Mesenchymal stem cell (in vitro differentiated cells and primary cell): ENCODE measurements around the gene GIGYF2.

Experiments
- DNase-seq: peaks from one replicate; pipeline ENCODE4 v3.0.0-alpha.2; 2013
- H2AFZ ChIP-seq: one replicate; pipeline ENCODE4 v1.6.1; 2013; ENCODE audit warnings: low read depth, mild to moderate bottlenecking, control low read depth, inconsistent platforms, low read length, moderate library complexity
- H2AK5ac ChIP-seq: 2 replicates; pipeline ENCODE4 v1.6.1; 2013; ENCODE audit warnings: low read length, moderate library complexity, mild to moderate bottlenecking, inconsistent platforms; ENCODE audit not compliant: severe bottlenecking
- H2BK120ac ChIP-seq: one replicate; pipeline ENCODE4 v1.6.1; 2013; ENCODE audit warnings: low read depth, mild to moderate bottlenecking, inconsistent platforms, low read length, moderate library complexity
- H2BK12ac ChIP-seq, 2 experiments: one replicate each; pipeline ENCODE4 v1.6.1; 2013; ENCODE audit warnings: inconsistent platforms in 2 of 2, low read length in 2 of 2, mild to moderate bottlenecking in 2 of 2, moderate library complexity in 2 of 2, control low read depth in 1 of 2
- H2BK15ac ChIP-seq: one replicate; pipeline ENCODE4 v1.6.1; 2013; ENCODE audit warnings: mild to moderate bottlenecking, low read depth, inconsistent platforms; ENCODE audit not compliant: poor library complexity, severe bottlenecking
- H2BK5ac ChIP-seq: 2 replicates; pipeline ENCODE4 v1.6.1; 2013; ENCODE audit warnings: low read depth, mild to moderate bottlenecking, low read length, control low read depth, inconsistent platforms; ENCODE audit not compliant: poor library complexity, severe bottlenecking
- H3K14ac ChIP-seq, 2 experiments: one replicate each; pipeline ENCODE4 v1.6.1; 2013; ENCODE audit warnings: inconsistent platforms in 2 of 2, low read length in 2 of 2, control low read depth in 1 of 2, mild to moderate bottlenecking in 1 of 2, moderate library complexity in 1 of 2
- H3K18ac ChIP-seq, 2 experiments: one replicate each; pipeline ENCODE4 v1.6.1; 2013; ENCODE audit warnings: inconsistent platforms in 2 of 2, low read length in 2 of 2, control low read depth in 1 of 2, low read depth in 1 of 2, mild to moderate bottlenecking in 1 of 2
- H3K23ac ChIP-seq, 2 experiments: one replicate each; pipeline ENCODE4 v1.6.1; 2013; ENCODE audit warnings: inconsistent platforms in 2 of 2, low read length in 2 of 2, mild to moderate bottlenecking in 2 of 2, moderate library complexity in 2 of 2, control low read depth in 1 of 2
- H3K27ac ChIP-seq: 2 replicates; pipeline ENCODE4 v1.5.1; 2013; ENCODE audit warnings: mild to moderate bottlenecking, moderate library complexity, low read length, control low read depth, inconsistent platforms; ENCODE audit not compliant: poor library complexity, severe bottlenecking
- H3K27me3 ChIP-seq, 2 experiments: 2 replicates each; pipeline versions ENCODE4 v1.6.1 to v1.7.0; 2013; ENCODE audit warnings: low read length in 2 of 2, mild to moderate bottlenecking in 2 of 2, moderate library complexity in 2 of 2, control low read depth in 1 of 2, inconsistent platforms in 1 of 2; ENCODE audit not compliant: control insufficient read depth in 1 of 2, insufficient read depth in 1 of 2
- H3K36me3 ChIP-seq, 2 experiments: 2 replicates each; pipeline versions ENCODE4 v1.6.1 to v1.7.0; 2013; ENCODE audit warnings: low read length in 2 of 2, control low read depth in 1 of 2, inconsistent platforms in 1 of 2, low read depth in 1 of 2, mild to moderate bottlenecking in 1 of 2; ENCODE audit not compliant: insufficient read depth in 2 of 2, control insufficient read depth in 1 of 2
- H3K4ac ChIP-seq, 2 experiments: one replicate each; pipeline ENCODE4 v1.6.1; 2013; ENCODE audit warnings: inconsistent platforms in 2 of 2, low read length in 2 of 2, mild to moderate bottlenecking in 2 of 2, moderate library complexity in 2 of 2, control low read depth in 1 of 2, low read depth in 1 of 2
- H3K4me1 ChIP-seq: 2 replicates; pipeline ENCODE4 v1.6.1; 2013; ENCODE audit warnings: low read depth, low read length, control low read depth; ENCODE audit not compliant: control insufficient read depth, insufficient read depth
- H3K4me2 ChIP-seq: 2 replicates; pipeline ENCODE4 v1.6.1; 2013; ENCODE audit warnings: low read length, mild to moderate bottlenecking, inconsistent platforms; ENCODE audit not compliant: poor library complexity, severe bottlenecking
- H3K4me3 ChIP-seq, 2 experiments: 2 replicates each; pipeline versions ENCODE4 v1.5.1 to v1.7.0; 2013; ENCODE audit warnings: low read length in 2 of 2, mild to moderate bottlenecking in 2 of 2, control low read depth in 1 of 2, low read depth in 1 of 2; ENCODE audit not compliant: insufficient read depth in 1 of 2
- H3K79me1 ChIP-seq: replicated peaks from 2 replicates; pipeline ENCODE4 v1.6.1; 2013; ENCODE audit warnings: mild to moderate bottlenecking, control low read depth, low read length, inconsistent platforms; ENCODE audit not compliant: poor library complexity, severe bottlenecking
- H3K9ac ChIP-seq: 2 replicates; pipeline ENCODE4 v1.7.0; 2013; ENCODE audit warnings: mild to moderate bottlenecking, low read length, moderate library complexity
- H3K9me3 ChIP-seq: 2 replicates; pipeline ENCODE4 v1.7.0; 2013; ENCODE audit warnings: mild to moderate bottlenecking, low read length; ENCODE audit not compliant: control insufficient read depth
- H4K8ac ChIP-seq: one replicate; pipeline ENCODE4 v1.6.1; 2013; ENCODE audit warnings: inconsistent platforms, mild to moderate bottlenecking, low read length, moderate library complexity
- H4K91ac ChIP-seq: one replicate; pipeline ENCODE4 v1.6.1; 2013; ENCODE audit warnings: mild to moderate bottlenecking, low read length, inconsistent platforms
- WGBS: methylation state at CpG from one replicate; pipeline ENCODE4 v1.1.7; 2013; ENCODE audit warnings: mixed read lengths; 5-methylcytosine and 5-hydroxymethylcytosine counted together

GIGYF2 gene

DNA sequence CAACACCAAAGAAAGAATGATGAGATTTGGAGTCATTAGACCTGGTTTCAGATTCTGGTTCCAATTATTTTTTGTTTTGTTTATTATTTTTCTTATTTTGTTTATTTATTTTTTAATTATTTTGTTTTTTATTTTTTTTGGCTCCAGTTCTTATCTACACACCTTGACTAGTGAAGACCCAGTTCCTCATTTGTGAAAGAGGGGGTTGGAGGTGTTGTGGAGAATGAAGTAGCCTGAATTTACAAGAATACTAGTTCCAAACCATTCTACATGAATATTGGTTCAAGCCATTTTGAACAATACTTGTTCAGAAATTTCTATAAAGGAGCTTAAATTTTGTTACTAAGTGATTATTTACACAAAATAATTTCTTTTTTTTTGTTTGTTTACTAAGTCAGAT is 86.1 kb downstream of the GIGYF2 start:
- Histone ChIP-seq H3K36me3 (peaks cover 3 to 53% of the 10 kb centered on the region in 2 experiments), H3K79me1 (peaks cover 17% of the 10 kb centered on the region), H3K9me3 (no peaks in the 10 kb centered on the region)

DNA sequence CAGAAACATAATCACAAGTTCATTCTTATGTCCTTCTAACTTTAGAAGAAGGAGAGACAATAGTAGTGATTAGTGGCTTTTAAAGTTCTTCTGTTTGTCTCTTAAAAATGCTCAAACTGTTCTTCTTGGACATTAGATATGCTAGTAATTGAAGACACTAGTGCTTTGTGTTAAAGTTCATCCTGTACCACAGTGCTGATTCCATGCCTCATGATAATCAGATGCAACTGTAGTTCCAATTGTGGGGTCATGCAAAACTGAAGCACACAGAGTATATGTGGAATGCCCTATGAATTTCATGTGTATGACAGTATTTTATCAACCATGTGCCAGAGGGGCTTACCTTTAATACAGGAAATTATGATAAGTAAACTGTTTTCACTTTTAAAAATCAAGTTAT is 90.7 kb downstream of the GIGYF2 start:
- H3K36me3 ChIP-seq = peaks cover 13 to 75% of the 10 kb centered on the region in 2 experiments
- peaks cover 21% of the 10 kb centered on the region for H3K79me1 ChIP-seq
- no peak overlapping the region for H4K91ac ChIP-seq
- no peak overlapping the region for H3K4ac ChIP-seq
- no peak overlapping the region for H3K4me2 ChIP-seq
- no peak overlapping the region for H3K14ac ChIP-seq
- no peak overlapping the region for H2BK15ac ChIP-seq
- no peak overlapping the region for H3K4me3 ChIP-seq
- no peak overlapping the region for H3K23ac ChIP-seq
- H3K18ac ChIP-seq = no peak overlapping the region
- no peak overlapping the region for H2AFZ ChIP-seq
- H2BK120ac ChIP-seq = no peak overlapping the region
- no peak for DNase-seq
- no peaks in the 10 kb centered on the region for H3K27me3 ChIP-seq
- no peak overlapping the region for H2BK5ac ChIP-seq
- H3K9ac ChIP-seq = no peak overlapping the region
- no peak overlapping the region for H4K8ac ChIP-seq
- H3K4me1 ChIP-seq = peaks cover 1% of the 10 kb centered on the region
- no peaks in the 10 kb centered on the region for H3K9me3 ChIP-seq
- no peak overlapping the region for H2AK5ac ChIP-seq
- H2BK12ac ChIP-seq = no peak overlapping the region
- H3K27ac ChIP-seq = no peak overlapping the region

More for the DNA sequence above, 86.1 kb downstream of the GIGYF2 start:
- H2AFZ ChIP-seq = no peak overlapping the region
- no peak overlapping the region for H3K4me2 ChIP-seq
- DNase-seq = no peak
- H4K8ac ChIP-seq = no peak overlapping the region
- H2BK120ac ChIP-seq = no peak overlapping the region
- no peak overlapping the region for H3K18ac ChIP-seq
- no peak overlapping the region for H4K91ac ChIP-seq
- H2BK15ac ChIP-seq = no peak overlapping the region
- no peak overlapping the region for H2BK12ac ChIP-seq
- no peak overlapping the region for H3K4me3 ChIP-seq
- H3K9ac ChIP-seq = no peak overlapping the region
- peaks cover 2% of the 10 kb centered on the region for H3K4me1 ChIP-seq
- no peaks in the 10 kb centered on the region for H3K27me3 ChIP-seq
- no peak overlapping the region for H3K4ac ChIP-seq
- no peak overlapping the region for H2AK5ac ChIP-seq
- no peak overlapping the region for H3K23ac ChIP-seq
- H3K27ac ChIP-seq = no peak overlapping the region
- H3K14ac ChIP-seq = no peak overlapping the region
- no peak overlapping the region for H2BK5ac ChIP-seq

DNA sequence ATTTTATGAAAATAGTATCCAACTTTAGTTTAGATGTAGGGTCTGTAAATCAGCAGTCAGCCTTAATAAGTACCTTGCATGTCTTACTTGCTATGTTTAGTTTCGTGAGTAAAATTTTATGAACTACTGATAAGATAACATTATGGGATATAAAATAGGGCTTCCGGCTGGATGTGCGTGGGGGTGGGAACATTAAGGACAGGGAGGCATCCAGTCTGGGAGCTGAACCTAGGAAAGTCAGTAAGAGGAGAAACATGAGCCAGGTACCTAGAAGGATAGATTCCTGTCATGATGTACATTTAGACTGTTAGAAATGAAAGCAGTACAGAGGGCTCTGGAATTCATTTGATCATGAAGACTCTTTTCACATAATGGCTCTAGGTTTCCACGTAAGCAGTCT is 92.0 kb downstream of the GIGYF2 start:
- Histone ChIP-seq H3K27ac (peak overlapping the region; percentile 47), H3K36me3 (peaks cover 13 to 88% of the 10 kb centered on the region in 2 experiments), H2BK12ac (no peak overlapping the region), H3K4ac (no peak overlapping the region), H3K27me3 (no peaks in the 10 kb centered on the region), H3K23ac (no peak overlapping the region), H3K4me2 (no peak overlapping the region), H3K4me3 (no peak overlapping the region), H2BK15ac (no peak overlapping the region), H2BK5ac (no peak overlapping the region), H3K79me1 (peaks cover 24% of the 10 kb centered on the region), H3K18ac (no peak overlapping the region), H2BK120ac (no peak overlapping the region), H4K91ac (no peak overlapping the region), H4K8ac (no peak overlapping the region), H3K9me3 (no peaks in the 10 kb centered on the region), H3K9ac (no peak overlapping the region), H3K14ac (no peak overlapping the region), H2AFZ (no peak overlapping the region), H2AK5ac (no peak overlapping the region), H3K4me1 (peaks cover 1% of the 10 kb centered on the region)
- DNase-seq = no peak
- whole genome bisulfite sequencing = 97% methylated on average over 4 of the region's 4 CpGs

- Histone ChIP-seq H3K79me1 (peaks cover 15% of the 10 kb centered on the region), H3K14ac (no peak overlapping the region), H3K27ac (no peak overlapping the region), H4K8ac (no peak overlapping the region), H3K9me3 (no peaks in the 10 kb centered on the region), H2AFZ (no peak overlapping the region), H2BK15ac (no peak overlapping the region), H3K4me2 (no peak overlapping the region), H4K91ac (no peak overlapping the region), H2AK5ac (no peak overlapping the region), H3K4me1 (peaks cover 1% of the 10 kb centered on the region), H3K4me3 (no peak overlapping the region), H3K9ac (no peak overlapping the region), H3K27me3 (no peaks in the 10 kb centered on the region), H2BK120ac (no peak overlapping the region), H3K36me3 (peaks cover 14 to 99% of the 10 kb centered on the region in 2 experiments), H3K18ac (no peak overlapping the region), H2BK5ac (no peak overlapping the region), H3K4ac (no peak overlapping the region), H3K23ac (no peak overlapping the region), H2BK12ac (no peak overlapping the region)
- 98% methylated on average over 3 of the region's 4 CpGs for WGBS
- no peak for DNase-seq
Measured at GRCh38 chr2:232791518-232791917, 94.4 kb downstream of the GIGYF2 start.
